Gastrocnemius medialis (tissue), 4 donors: ENCODE measurements around the gene TMEM123.

Experiments used
- POLR2A ChIP-seq, 2 donors: fragments of 450-650 bp; IDR thresholded peaks; one replicate each; pipeline ENCODE4 v1.6.1; 2017; ENCODE audit warnings: antibody characterized with exemption in 2 of 2, mild to moderate bottlenecking in 2 of 2, moderate library complexity in 2 of 2
- TF ChIP-seq, protein P1 (sequence below), 5 experiments: fragments of 450-650 bp in 3 of 5; fragments of 200-600 bp in 2 of 5; sonication (generic) in 2 of 5; IDR thresholded peaks in 4 of 5; conservative IDR thresholded peaks in 1 of 5; 1 replicate in 4 of 5; 2 replicates in 1 of 5; pipeline ENCODE4 v1.5.1; 2016 to 2019; ENCODE audit warnings: antibody characterized with exemption in 5 of 5, mild to moderate bottlenecking in 3 of 5, moderate library complexity in 3 of 5

GRCh38 chr11:102447941-102448868 is 4.4 kb downstream of the TMEM123 start:
- TF ChIP-seq, protein P1, sequence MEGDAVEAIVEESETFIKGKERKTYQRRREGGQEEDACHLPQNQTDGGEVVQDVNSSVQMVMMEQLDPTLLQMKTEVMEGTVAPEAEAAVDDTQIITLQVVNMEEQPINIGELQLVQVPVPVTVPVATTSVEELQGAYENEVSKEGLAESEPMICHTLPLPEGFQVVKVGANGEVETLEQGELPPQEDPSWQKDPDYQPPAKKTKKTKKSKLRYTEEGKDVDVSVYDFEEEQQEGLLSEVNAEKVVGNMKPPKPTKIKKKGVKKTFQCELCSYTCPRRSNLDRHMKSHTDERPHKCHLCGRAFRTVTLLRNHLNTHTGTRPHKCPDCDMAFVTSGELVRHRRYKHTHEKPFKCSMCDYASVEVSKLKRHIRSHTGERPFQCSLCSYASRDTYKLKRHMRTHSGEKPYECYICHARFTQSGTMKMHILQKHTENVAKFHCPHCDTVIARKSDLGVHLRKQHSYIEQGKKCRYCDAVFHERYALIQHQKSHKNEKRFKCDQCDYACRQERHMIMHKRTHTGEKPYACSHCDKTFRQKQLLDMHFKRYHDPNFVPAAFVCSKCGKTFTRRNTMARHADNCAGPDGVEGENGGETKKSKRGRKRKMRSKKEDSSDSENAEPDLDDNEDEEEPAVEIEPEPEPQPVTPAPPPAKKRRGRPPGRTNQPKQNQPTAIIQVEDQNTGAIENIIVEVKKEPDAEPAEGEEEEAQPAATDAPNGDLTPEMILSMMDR (IDR thresholded peaks at IDR 0.05 in 4 of 5, conservative IDR thresholded peaks at IDR 0.05 in 1 of 5): no peak
- TF ChIP-seq POLR2A (IDR thresholded peaks at IDR 0.05): no peak
